Astrocyte (in vitro differentiated cells and primary cell): ENCODE results near the gene BCL11B. TPM values are rescaled to one million over a fixed set of nuclear protein-coding genes. Genes with fewer than 3 reads are reported as not detected.

ENCODE experiments used
- DNase-seq: peaks from one replicate; pipeline ENCODE4 v3.0.0-alpha.2; 2010; ENCODE audit warnings: low read depth
- FAIRE-seq: peaks from 2 replicates; lab custom pipeline; 2011; peaks lifted over from hg19 to GRCh38; lab: Jason Lieb, UNC
- H2AFZ ChIP-seq: 2 replicates; pipeline ENCODE4 v1.6.0; 2012; ENCODE audit warnings: low read depth, low read length, inconsistent platforms
- H3K27ac ChIP-seq: 2 replicates; pipeline ENCODE4 v1.5.1; 2011; ENCODE audit warnings: low read depth, low read length, inconsistent platforms
- H3K27me3 ChIP-seq: 2 replicates; pipeline ENCODE4 v1.6.0; 2011; ENCODE audit warnings: low read length, inconsistent platforms; ENCODE audit not compliant: insufficient read depth
- H3K36me3 ChIP-seq: 2 replicates; pipeline ENCODE4 v1.5.1; 2011; ENCODE audit warnings: low read length, inconsistent platforms; ENCODE audit not compliant: insufficient read depth
- H3K4me1 ChIP-seq: 2 replicates; pipeline ENCODE4 v1.5.1; 2011; ENCODE audit warnings: low read length, inconsistent platforms; ENCODE audit not compliant: insufficient read depth
- H3K4me2 ChIP-seq: 2 replicates; pipeline ENCODE4 v1.6.0; 2012; ENCODE audit warnings: low read length, inconsistent platforms
- H3K4me3 ChIP-seq: 2 replicates; pipeline ENCODE4 v1.5.1; 2011; ENCODE audit warnings: low read depth, mild to moderate bottlenecking, low read length, inconsistent platforms; ENCODE audit not compliant: insufficient read depth
- H3K79me2 ChIP-seq: 2 replicates; pipeline ENCODE4 v1.6.0; 2012; ENCODE audit warnings: mild to moderate bottlenecking, low read length, inconsistent platforms; ENCODE audit not compliant: insufficient read depth
- H3K9ac ChIP-seq: 2 replicates; pipeline ENCODE4 v1.6.0; 2012; ENCODE audit warnings: mild to moderate bottlenecking, low read length, inconsistent platforms
- H3K9me3 ChIP-seq: 2 replicates; pipeline ENCODE4 v1.5.1; 2012; ENCODE audit warnings: low read depth, mild to moderate bottlenecking, low read length, inconsistent platforms; ENCODE audit not compliant: insufficient read depth
- H4K20me1 ChIP-seq: 2 replicates; pipeline ENCODE4 v1.6.0; 2012; ENCODE audit warnings: low read length, inconsistent platforms; ENCODE audit not compliant: insufficient read depth
- H3K27ac Mint-ChIP-seq: one replicate; pipeline ENCODE4 v1.8.0; 2021; ENCODE audit warnings: mild to moderate bottlenecking, mixed read lengths; ENCODE audit not compliant: unreplicated experiment
- H3K27me3 Mint-ChIP-seq: one replicate; pipeline ENCODE4 v1.8.0; 2021; ENCODE audit warnings: low read depth, mixed read lengths; ENCODE audit not compliant: unreplicated experiment
- H3K36me3 Mint-ChIP-seq: one replicate; pipeline ENCODE4 v1.8.0; 2021; ENCODE audit warnings: low read depth, mixed read lengths; ENCODE audit not compliant: unreplicated experiment
- H3K4me1 Mint-ChIP-seq: one replicate; pipeline ENCODE4 v1.8.0; 2021; ENCODE audit warnings: low read depth, mixed read lengths; ENCODE audit not compliant: unreplicated experiment
- H3K4me3 Mint-ChIP-seq: one replicate; pipeline ENCODE4 v1.8.0; 2021; ENCODE audit warnings: mild to moderate bottlenecking, moderate library complexity, mixed read lengths; ENCODE audit not compliant: unreplicated experiment
- H3K9me3 Mint-ChIP-seq: one replicate; pipeline ENCODE4 v1.8.0; 2021; ENCODE audit warnings: mild to moderate bottlenecking, mixed read lengths; ENCODE audit not compliant: unreplicated experiment
- CTCF ChIP-seq: IDR thresholded peaks from 2 replicates; pipeline ENCODE4 v1.5.1; 2011; ENCODE audit warnings: low read depth, mild to moderate bottlenecking, inconsistent platforms, low read length, moderate library complexity; ENCODE audit not compliant: insufficient read depth
- EZH2 ChIP-seq: IDR thresholded peaks from 2 replicates; pipeline ENCODE4 v1.6.1; 2012; ENCODE audit warnings: mild to moderate bottlenecking, low read length, inconsistent platforms; ENCODE audit not compliant: insufficient read depth
- total RNA-seq: library from RNA; stranded (reverse); gene quantifications from 2 replicates; pipeline ENCODE4 v1.2.1, GENCODE V29; 2021

The BCL11B gene
- total RNA-seq, 1 donor from 2014 or later, result 1.1 TPM

GRCh38 chr14:99148861-99149610 is 123.0 kb downstream of the BCL11B start:
- TF ChIP-seq EZH2 (no peak), CTCF (no peak)

GRCh38 chr14:99148131-99148530 is 123.9 kb downstream of the BCL11B start:
- Histone ChIP-seq H4K20me1 (no peaks in the 10 kb centered on the region), H3K4me1 (no peaks in the 10 kb centered on the region), H3K27me3 (peaks cover 5% of the 10 kb centered on the region), H3K9ac (no peak overlapping the region), H3K4me3 (no peak overlapping the region), H3K27ac (no peak overlapping the region), H3K4me2 (no peak overlapping the region), H3K79me2 (no peaks in the 10 kb centered on the region), H3K36me3 (no peaks in the 10 kb centered on the region), H2AFZ (no peak overlapping the region), H3K9me3 (no peaks in the 10 kb centered on the region)
- Mint-ChIP-seq H3K36me3 (peaks cover 2% of the 10 kb centered on the region), H3K27ac (no peak overlapping the region), H3K9me3 (no peaks in the 10 kb centered on the region), H3K4me3 (no peak overlapping the region), H3K27me3 (peaks cover 12% of the 10 kb centered on the region), H3K4me1 (no peaks in the 10 kb centered on the region)
- DNase-seq (no peak), FAIRE-seq (no peak)
- no peak for TF ChIP-seq EZH2
- TF ChIP-seq CTCF, result no peak

More at GRCh38 chr14:99148861-99149610, 123.0 kb downstream of the BCL11B start:
- H3K79me2 ChIP-seq, result no peaks in the 10 kb centered on the region
- H3K4me3 ChIP-seq, result no peak overlapping the region
- H3K27me3 Mint-ChIP-seq, result peaks cover 12% of the 10 kb centered on the region
- peaks cover 2% of the 10 kb centered on the region for H3K36me3 Mint-ChIP-seq
- H3K4me1 ChIP-seq, result no peaks in the 10 kb centered on the region
- no peak overlapping the region for H2AFZ ChIP-seq
- H3K27ac Mint-ChIP-seq, result no peak overlapping the region
- no peaks in the 10 kb centered on the region for H3K9me3 Mint-ChIP-seq
- H3K9me3 ChIP-seq, result no peaks in the 10 kb centered on the region
- no peaks in the 10 kb centered on the region for H3K36me3 ChIP-seq
- no peak overlapping the region for H3K9ac ChIP-seq
- DNase-seq (no peak), FAIRE-seq (no peak)
- no peak overlapping the region for H3K27ac ChIP-seq
- no peaks in the 10 kb centered on the region for H4K20me1 ChIP-seq
- no peak overlapping the region for H3K4me3 Mint-ChIP-seq
- no peak overlapping the region for H3K4me2 ChIP-seq
- H3K4me1 Mint-ChIP-seq, result no peaks in the 10 kb centered on the region
- H3K27me3 ChIP-seq, result peaks cover 5% of the 10 kb centered on the region

GRCh38 chr14:99147366-99147740 is 124.6 kb downstream of the BCL11B start:
- no peak for DNase-seq
- Histone ChIP-seq H3K9me3 (no peaks in the 10 kb centered on the region), H2AFZ (no peak overlapping the region), H3K4me2 (no peak overlapping the region), H4K20me1 (no peaks in the 10 kb centered on the region), H3K4me1 (no peaks in the 10 kb centered on the region), H3K27ac (no peak overlapping the region), H3K9ac (no peak overlapping the region), H3K4me3 (no peak overlapping the region), H3K36me3 (no peaks in the 10 kb centered on the region), H3K79me2 (no peaks in the 10 kb centered on the region), H3K27me3 (peaks cover 7% of the 10 kb centered on the region)
- no peaks in the 10 kb centered on the region for H3K9me3 Mint-ChIP-seq
- TF ChIP-seq EZH2 (no peak), CTCF (no peak)
- no peak overlapping the region for H3K27ac Mint-ChIP-seq
- FAIRE-seq, result no peak
- no peaks in the 10 kb centered on the region for H3K4me1 Mint-ChIP-seq
- peaks cover 14% of the 10 kb centered on the region for H3K27me3 Mint-ChIP-seq
- peaks cover 2% of the 10 kb centered on the region for H3K36me3 Mint-ChIP-seq
- no peak overlapping the region for H3K4me3 Mint-ChIP-seq
